Stimulated activated CD8-positive, alpha-beta memory T cell treated with anti-CD3 and anti-CD28 coated beads, Interleukin-15, amount 100 ng/mL, for 24 hours (primary cell): ENCODE measurements around the gene NSRP1.
"Not testable (repeated sequence)": the region's sequence is repeated elsewhere in the genome, so short reads cannot be mapped to it uniquely, and the experiment has no call there.

ENCODE experiments used
- DNase-seq: peaks from one replicate; pipeline ENCODE4 v3.0.0-alpha.2; 2020; ENCODE audit warnings: low read depth

NSRP1 gene

DNA sequence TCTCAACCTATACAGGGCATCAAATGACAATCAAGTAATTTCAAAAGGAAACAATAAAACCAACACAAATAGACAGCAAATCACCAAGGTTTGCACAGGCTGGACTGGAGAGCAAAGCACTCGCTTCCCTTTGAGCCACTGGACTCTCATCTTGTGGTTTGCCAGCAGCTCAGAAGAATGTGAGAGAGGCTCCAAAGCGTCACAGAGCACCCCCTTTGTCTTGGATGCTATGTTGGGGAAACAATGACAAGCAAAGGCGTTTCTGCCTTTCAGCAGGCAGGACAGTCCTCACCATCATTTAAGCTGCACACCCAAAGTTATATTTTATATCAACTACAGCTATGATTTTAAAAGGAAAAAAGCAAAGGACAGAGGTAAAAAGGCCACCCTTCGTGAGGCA lies 105.6 kb downstream of the NSRP1 start:
- DNase-seq: no peak

DNA sequence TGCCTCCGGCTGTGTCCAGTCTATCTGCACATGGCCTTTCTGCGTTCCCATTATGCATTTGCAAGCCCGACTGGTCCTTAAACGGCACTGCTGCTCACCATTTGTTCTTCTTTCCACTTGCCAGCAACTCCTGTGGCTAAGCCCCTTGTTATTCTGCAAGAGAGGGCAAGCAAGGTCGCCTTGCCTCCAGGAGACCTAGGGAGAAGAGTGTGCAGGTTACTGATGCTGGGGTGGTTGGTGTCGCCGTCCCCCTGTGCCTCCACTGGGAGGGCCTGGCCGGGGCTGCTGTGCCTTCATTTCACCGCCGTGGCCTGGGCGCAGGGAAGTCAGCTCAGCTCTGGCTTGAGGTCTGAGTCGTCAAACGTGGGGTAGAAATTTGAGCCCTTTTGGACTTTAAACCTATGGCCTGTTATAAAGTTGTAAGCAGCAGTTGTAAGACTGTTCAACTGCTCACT lies 106.1 kb downstream of the NSRP1 start:
- DNase-seq: no peak

DNA sequence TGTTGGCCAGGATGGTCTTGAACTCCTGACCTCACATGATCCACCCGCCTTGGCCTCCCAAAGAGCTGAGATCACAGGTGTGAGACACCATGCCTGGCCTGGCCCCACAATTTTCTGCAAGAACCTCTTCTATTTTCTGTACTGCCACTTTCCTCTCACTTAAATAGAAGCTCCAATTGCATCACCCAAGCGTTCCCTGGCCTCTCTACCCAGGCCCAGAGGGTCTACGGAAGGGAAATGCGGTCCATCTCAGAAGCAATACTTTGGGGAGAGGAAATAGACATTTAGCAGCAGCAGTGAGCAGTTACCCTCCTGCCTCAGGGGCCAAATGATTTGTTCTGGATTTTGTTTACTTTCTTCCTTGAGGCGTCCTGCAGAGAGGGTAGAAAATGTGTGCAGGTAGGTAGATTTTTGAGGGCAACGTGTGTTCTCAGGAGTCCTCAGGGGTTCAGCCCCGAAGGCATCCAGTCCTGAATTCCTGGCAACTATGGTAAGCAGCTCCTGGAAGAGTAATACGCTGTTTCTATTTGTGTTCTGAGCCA lies 107.9 kb downstream of the NSRP1 start:
- DNase-seq: no peak

DNA sequence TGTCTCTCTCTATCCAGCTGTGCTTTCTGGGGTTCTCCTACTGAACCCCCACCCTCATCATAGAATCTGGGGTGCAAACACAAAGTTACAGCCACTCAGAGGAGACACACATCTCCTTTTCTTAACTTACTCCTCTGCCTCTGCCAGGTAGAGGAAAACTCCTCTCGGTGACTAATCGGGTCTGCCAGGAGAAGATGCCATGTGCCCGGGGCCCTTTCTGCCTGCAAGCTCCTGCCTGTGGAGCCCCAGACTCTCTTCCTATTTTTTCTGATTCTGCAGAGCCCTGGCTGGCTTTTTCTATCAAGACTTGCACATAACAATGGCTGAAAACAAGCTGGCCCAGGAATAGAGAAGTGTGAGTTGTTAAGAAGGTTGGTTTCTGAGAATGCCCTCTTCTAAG lies 108.5 kb downstream of the NSRP1 start:
- no peak for DNase-seq

DNA sequence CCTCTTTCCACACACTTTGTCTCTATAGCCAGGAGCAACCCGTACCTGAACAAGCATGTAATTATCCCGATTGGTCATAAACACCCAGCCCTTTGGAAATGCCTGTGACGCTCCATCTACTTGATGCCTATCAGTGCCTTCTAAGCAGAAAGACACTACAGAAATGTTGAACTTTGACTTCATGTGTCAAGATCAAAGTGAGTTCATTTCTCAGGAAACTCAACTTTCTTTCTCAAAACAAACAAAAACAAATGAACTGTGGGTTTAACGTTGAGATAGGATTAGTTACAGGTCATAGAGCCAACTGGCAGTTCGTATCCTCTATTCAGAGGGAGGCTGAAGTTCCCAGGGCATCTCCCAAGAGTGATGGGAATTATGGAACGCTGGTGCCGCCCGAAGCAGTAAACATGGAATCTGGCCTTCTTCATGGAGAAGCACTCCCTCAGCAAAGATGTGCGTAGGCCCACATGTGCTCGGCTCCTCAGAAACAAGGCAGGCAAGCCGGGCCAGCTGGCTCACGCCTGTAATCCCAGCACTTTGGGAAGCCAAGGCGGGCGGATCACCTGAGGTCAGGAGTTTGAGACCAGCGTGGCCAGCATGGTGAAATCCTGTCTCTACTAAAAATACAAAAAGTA lies 109.4 kb downstream of the NSRP1 start:
- no peak for DNase-seq

DNA sequence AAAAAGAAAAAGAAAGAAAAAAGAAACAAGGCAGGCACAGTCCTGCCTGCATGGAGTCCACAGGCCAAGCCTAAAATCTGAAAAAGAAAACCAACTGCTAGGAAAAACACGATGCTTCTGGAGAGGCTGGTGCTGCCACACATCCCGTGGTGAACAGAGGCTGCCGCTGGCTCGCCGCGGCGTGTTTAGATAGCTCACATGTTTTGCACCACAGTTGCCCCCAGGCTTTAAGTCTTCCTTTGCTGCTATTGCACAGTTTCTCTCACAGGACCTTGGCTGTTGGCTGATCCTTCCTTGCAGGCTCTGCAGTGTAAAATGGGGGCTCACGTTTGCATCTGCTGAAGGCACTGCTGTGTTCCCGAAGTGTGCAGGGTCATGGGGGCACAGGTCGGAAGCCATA lies 110.3 kb downstream of the NSRP1 start:
- DNase-seq: no peak

DNA sequence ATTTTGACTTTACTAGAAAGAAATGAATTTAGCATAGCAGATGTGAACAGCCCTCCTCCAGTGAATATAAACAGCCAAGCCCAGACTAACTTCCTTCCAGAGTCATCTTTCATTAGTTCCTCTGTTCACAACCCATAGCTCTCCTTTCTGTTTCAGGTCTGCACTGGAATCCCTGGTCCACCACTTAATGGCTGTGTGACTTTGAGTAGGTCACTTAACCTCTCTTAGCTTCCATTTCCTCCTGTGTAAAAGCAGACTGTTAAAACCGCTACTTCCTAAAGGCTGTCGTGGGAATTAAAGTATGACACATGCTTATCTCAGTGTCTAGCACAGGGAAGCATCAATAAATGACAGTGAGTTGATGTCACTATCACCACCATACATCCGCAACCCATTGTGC lies 111.4 kb downstream of the NSRP1 start:
- DNase-seq: no peak

DNA sequence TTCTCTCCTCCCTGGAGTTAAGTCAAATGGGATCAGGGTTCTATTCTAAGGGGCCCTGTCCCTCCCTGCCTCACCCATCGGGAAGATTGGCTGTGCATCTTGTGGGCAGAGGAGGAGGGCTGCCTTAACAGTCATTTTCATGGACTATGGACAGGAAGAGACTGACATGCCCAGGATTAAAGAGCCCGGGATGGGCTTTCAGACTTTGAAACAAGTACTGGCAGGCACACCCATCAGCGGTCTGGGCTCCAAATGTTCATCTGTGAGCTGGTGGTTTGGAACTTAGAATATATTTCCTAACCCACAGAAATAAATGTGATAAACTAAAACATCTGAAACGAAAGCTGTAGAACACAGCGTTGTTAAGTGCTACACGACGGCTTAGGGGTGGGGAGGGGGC lies 112.4 kb downstream of the NSRP1 start:
- no peak for DNase-seq

DNA sequence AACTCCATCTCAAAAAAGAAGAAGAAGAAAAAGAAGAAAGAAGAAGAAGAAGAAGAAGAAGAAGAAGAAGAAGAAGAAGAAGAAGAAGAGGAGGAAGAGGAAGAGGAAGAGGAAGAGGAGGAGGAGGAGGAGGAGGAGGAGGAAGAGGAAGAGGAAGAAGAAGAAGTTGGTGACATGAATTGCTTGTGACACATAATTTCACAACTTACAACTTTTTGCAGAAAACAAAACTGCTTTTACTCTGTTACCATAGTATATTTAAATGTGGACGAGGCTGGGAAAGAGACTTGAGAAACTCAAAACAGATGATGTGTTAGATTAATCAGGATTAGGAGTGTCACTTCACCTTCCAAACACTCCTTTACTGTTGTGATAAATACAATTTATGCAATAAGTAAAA lies 113.4 kb downstream of the NSRP1 start:
- DNase-seq: not testable (repeated sequence)

DNA sequence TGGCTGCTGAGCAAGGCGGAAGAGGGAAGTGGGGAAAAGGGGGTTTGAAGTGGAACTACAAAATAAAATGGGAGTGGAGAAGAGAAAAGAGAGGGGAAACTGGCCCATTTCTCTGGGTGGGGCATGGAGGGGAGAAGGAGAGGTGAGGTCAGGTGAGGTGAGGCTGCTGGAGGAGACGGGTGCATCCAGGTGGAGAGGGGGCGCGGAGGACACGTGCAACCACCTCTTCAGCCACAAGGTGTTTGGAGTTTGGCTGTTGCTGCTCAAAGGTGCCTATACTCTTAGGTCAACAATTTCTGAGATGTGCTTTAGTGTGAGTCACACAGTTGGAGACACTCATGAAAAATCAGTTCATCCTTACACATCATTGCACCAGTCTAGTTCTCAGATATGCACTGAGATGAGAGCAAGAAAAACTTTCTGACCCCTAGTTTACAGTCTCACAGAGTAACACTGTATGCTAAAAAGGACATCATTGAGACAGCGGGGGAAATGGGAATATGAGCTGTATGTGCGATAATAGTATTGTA lies 114.0 kb downstream of the NSRP1 start:
- DNase-seq: no peak

DNA sequence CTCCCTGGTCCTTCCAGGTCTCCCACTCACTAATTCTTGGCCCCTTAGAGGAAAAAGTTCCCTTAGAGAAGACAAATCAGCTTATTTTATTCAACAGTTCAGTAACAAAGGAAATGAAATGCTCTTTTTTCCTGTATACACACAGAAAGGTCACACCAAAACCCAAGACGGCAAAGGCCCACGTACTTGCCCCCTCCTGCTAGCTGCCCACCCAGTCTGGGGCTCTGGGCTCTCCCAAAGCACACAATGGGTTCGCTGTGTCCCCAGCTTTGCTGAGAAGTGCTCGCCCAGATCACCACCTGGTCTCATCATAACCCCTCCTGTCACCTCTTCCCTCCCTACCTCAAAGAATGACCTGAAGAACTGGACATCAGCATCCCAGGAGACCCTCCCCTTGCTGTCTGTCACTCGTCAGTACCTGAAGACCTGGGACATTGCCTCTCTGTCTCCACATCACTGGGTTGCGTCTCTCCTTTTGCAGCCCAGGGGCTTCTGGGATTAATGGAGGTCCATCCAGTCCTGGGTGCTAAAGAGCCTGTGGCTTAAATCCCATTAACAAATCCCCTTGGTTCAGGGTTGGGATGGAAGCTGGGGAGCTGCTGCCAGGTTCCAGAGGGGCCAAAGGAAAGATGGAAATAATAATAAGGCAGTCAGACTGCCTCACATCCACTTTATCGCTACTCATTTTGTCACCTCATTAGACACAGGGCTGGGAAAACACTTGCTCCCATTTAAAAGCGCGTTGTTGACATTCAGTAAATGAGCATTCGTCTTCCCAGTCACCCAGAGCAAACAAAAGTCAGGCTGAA lies 115.6 kb downstream of the NSRP1 start:
- DNase-seq: no peak

DNA sequence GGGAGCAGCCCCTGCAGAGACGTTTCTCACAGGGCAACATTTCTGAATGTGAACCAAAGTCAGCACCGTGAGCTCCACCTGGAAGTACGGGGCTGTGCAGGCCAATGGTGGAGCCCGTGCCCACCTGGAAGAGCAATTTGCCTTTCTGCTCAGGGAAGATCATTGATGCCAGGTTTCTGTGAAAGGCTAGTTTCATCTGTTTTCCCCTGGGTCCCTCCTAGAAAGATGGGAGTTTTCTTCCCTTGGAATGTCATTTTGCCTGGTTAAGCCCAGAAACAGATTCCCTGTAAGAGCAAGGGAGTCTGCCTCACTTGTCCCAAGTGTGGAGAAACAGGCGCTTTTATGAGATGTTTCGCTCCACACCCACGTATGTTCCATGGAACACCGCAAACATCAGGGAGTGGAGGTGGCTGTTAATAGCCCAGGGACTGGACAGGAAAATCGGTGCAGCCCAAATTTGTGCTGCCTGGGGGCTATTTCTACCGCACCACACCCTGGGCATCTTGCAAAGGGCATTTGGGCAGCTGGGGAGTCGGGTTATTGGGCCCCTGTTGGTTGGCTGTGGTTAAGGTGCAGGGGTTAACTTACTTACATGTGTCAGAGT lies 116.3 kb downstream of the NSRP1 start:
- no peak for DNase-seq

DNA sequence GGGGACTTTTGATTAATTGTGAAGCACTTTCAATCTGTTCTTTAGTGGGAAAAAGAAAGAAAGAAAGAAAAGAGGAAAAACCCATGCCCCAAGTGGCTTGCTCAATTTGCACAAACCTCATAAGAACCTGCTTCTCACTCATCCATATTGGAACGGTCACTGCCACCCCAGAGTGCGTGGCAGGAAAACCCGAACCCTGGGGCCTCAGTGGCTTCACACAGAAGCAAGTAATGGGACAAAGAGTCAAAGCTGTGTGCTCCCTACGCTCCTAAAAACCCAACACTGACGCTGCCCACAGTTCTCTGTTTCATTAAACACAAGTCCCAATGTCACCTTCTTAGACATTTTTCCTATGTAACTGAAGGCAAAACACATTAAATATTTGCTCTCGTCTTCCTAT lies 117.7 kb downstream of the NSRP1 start:
- DNase-seq: no peak

DNA sequence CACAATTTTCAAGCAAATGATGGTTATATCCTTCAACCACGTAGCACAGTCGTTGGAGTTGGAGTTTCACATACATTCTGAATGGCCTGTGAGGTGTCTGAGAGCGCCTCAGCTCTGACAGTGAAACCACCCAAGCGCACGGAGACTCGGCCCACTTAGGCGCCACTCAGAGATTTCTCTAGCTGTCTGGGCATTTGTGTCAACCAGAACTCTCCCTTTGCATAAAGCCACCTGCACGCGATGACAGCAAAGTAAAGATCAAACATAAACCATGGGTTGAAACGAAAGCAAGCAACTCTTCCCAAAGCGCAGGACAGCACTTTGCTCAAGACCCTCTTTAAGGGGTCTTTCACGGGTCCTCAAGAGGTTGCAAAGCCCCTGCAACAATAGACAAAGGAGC lies 118.3 kb downstream of the NSRP1 start:
- DNase-seq: no peak

DNA sequence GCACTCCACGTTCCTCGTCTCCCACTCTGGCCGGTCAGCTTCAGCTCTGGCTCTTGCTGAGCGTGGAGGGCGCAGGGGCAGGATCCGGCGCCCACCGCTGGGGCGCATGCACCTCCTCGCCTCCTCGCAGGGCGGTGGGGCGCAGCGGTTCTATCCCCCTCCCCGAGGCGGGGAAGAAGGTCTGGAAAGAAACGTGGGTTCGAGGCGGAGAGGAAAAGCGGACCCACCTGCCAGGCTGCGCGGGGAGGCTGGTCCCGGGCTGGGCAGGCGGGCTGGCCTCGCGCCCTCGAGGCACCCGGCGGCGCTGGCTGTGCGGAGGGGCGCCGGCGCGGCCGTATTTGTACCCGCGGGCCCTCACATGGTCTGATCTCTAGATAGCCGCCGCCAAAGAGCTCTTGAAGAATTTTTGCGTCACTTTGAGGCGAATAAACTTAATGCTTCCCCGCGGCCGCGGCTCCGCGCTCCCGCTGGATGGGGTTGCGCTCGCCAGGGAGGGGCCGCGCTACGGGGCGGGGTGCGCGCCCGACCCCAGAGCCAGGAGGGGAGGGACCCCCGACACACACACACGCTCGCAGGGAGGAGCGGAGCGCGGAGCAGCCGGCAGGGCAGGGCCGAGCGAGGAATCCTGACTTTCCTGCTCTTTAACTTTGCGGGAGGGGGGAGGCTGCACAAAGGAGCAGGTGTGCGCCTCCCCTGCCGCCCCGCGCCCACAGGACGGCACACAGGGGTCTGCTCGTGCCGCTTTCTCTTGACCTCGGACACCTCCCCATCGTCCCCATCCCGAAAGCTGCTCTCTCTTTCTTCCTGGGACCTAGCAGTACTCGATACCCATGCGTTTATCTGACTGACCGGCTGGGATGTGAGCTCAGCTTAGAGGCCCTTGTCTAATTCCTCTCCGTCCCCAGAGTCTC lies 119.0 kb downstream of the NSRP1 start, which contains the start of gene SLC6A4:
Gene SLC6A4, minus strand, starts transcription at position 312 of the 911 bp plus-strand sequence. CDS start 13,739 bp downstream, outside the sequence.
- DNase-seq: no peak
